Smooth muscle cell of trachea (primary cell): ENCODE data around the gene ENTPD8. TPM values are rescaled to one million over a fixed set of nuclear protein-coding genes. Genes with fewer than 3 reads are reported as not detected.

ENCODE experiments used
- total RNA-seq: library from RNA; depleted of rRNA; stranded (reverse); fragments of >200 nt; gene quantifications from 2 replicates; pipeline ENCODE4 v1.2.1, GENCODE V29; 2014

ENTPD8 gene
- 0.15 TPM in 1 of 2 replicates, not detected in the other for total RNA-seq

GRCh38 chr9:137441289-137441934 is at the start of gene ENTPD8:
TSS of gene ENTPD8 (minus strand) at chr9:137441357. CDS start at chr9:137438285, 3,072 bp downstream.

GRCh38 chr9:137459152-137459600 is 18.0 kb upstream of the ENTPD8 start, which contains the start of gene NSMF:
TSS of gene NSMF (minus strand) at chr9:137459334. CDS start at chr9:137459102, 232 bp downstream.

GRCh38 chr9:137422604-137423513 is 18.3 kb downstream of the ENTPD8 start, which contains the start of the genes EXD3 and NOXA1:
TSS of gene EXD3 (minus strand) at chr9:137423162. CDS start at chr9:137395357, 27,805 bp downstream.
TSS of gene NOXA1 (plus strand) at chr9:137423393. CDS start at chr9:137423530, 137 bp downstream.

Other genes starting within 250 kb of the ENTPD8 start
- gene TPRN, start 240.6 kb downstream of the ENTPD8 start, total RNA-seq, result 7.7 and 11.6 TPM in 2 replicates
- gene TMEM203, start 235.7 kb downstream of the ENTPD8 start, total RNA-seq, result 41.5 and 48.8 TPM in 2 replicates
- 5.1 and 6.8 TPM in 2 replicates for gene NDOR1, start 235.7 kb downstream of the ENTPD8 start, total RNA-seq
- 0.15 and 0.50 TPM in 2 replicates for gene RNF208, start 219.1 kb downstream of the ENTPD8 start, total RNA-seq
- 0.44 and 1.7 TPM in 2 replicates for gene CYSRT1, start 216.2 kb downstream of the ENTPD8 start, total RNA-seq
- 0.17 TPM in 1 of 2 replicates, not detected in the other for gene RNF224, start 213.9 kb downstream of the ENTPD8 start, total RNA-seq
- under 0.01 TPM in 1 of 2 replicates, not detected in the other for gene SLC34A3, start 210.5 kb downstream of the ENTPD8 start, total RNA-seq
- 205 and 421 TPM in 2 replicates for gene TUBB4B, start 200.1 kb downstream of the ENTPD8 start, total RNA-seq
- 0.66 TPM in 1 of 2 replicates, not detected in the other for gene STPG3, start 190.1 kb downstream of the ENTPD8 start, total RNA-seq
- 53.4 and 63.5 TPM in 2 replicates for gene NELFB, start 186.0 kb downstream of the ENTPD8 start, total RNA-seq
- gene TOR4A, start 163.6 kb downstream of the ENTPD8 start, total RNA-seq, result 25.5 and 28.9 TPM in 2 replicates
- gene NRARP, start 139.1 kb downstream of the ENTPD8 start, total RNA-seq, result 0.29 and 0.33 TPM in 2 replicates
- 14.0 and 19.4 TPM in 2 replicates for gene EXD3, start 18.2 kb downstream of the ENTPD8 start, total RNA-seq
- 0.73 and 1.7 TPM in 2 replicates for gene NOXA1, start 18.0 kb downstream of the ENTPD8 start, total RNA-seq
- 20.4 and 32.7 TPM in 2 replicates for gene NSMF, start 18.0 kb upstream of the ENTPD8 start, total RNA-seq
- gene PNPLA7, start 109.0 kb upstream of the ENTPD8 start, total RNA-seq, result 1.3 and 2.0 TPM in 2 replicates
- 38.0 and 63.3 TPM in 2 replicates for gene MRPL41, start 110.5 kb upstream of the ENTPD8 start, total RNA-seq
- gene DPH7, start 137.6 kb upstream of the ENTPD8 start, total RNA-seq, result 18.9 and 25.5 TPM in 2 replicates
- 12.1 and 15.4 TPM in 2 replicates for gene ZMYND19, start 149.2 kb upstream of the ENTPD8 start, total RNA-seq
- gene ARRDC1, start 164.3 kb upstream of the ENTPD8 start, total RNA-seq, result 16.6 and 17.2 TPM in 2 replicates
- 57.0 and 61.7 TPM in 2 replicates for gene EHMT1, start 177.6 kb upstream of the ENTPD8 start, total RNA-seq